ENCODE results near the gene SKP2. TPM values are rescaled to one million over a fixed set of nuclear protein-coding genes. Genes with fewer than 3 reads are reported as not detected.

SKP2 gene
- total and polyA plus RNA-seq, 2 donors from 2014 or later = 3.4 to 10.9 TPM

DNA sequence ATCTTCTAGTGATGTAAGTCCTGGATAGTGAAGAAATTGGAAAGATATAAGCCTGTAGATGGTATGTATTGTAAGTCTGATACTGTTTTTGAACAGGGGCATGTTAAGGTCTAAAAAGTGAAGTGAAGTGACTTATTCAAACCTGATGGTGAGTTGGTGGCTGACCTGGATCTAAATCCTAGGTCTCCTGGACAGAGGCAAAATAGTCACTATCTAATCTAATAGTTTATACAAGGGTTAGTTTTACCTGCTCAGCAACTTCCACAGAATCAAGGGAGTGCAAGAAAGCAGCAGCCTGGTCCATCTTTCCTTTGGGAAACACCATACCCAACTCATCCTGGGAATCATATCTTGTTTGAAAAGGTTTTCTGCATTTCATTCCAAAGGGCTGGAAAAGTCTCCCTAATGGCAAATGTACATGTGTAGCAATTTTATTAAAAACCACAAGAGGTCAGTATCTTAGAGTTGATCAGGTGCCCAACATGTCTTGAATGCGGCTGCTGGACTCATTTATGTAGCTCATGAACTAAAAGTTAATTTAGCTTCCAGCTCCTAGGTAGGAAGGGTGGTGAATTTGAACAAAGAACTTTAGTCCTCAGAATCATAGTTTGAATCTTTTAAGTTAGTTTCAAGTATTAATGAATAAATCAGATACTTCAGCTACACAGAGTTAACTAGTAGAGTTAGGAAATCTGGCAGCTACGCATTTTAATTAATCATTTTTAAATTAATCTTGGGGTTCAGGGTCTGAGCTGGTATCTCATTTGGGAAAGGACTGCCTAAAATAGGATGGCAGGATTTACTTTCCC is 26.0 kb downstream of the SKP2 start:
- intact Hi-C loops (cut with DNase I) = no loop called here
- H3K9ac ChIP-seq (ENCODE audit: low read length in 3 of 3) = no peak overlapping the region
- H3K27ac ChIP-seq (ENCODE audit: low read depth in 2 of 2, low read length in 2 of 2) = no peak overlapping the region
- DNase-seq = peak in 2 of 5 donors; percentile 49 to 55
- peak; percentile 44 for TF ChIP-seq CTCF (IDR thresholded peaks at IDR 0.05; ENCODE audit: borderline replicate concordance, extremely low read depth, insufficient read depth)
- no peak overlapping the region for H3K4me3 ChIP-seq (ENCODE audit: low read length in 3 of 3)
- H3K9me3 ChIP-seq (ENCODE audit: control insufficient read depth in 2 of 3, insufficient read depth in 1 of 3, low read length in 3 of 3) = no peaks in the 10 kb centered on the region
- H3K27me3 ChIP-seq (ENCODE audit: control insufficient read depth, insufficient read depth, low read length) = no peaks in the 10 kb centered on the region
- peak; percentile 30 for FAIRE-seq
- H3K36me3 ChIP-seq (ENCODE audit: control insufficient read depth in 2 of 3, insufficient read depth in 3 of 3, low read length in 3 of 3) = peaks cover 8 to 21% (median 10%) of the 10 kb centered on the region in 3 donors
- H3K4me1 ChIP-seq (ENCODE audit: control insufficient read depth in 2 of 3, insufficient read depth in 2 of 3, low read depth in 1 of 3, low read length in 3 of 3) = no peaks in the 10 kb centered on the region

- no peak overlapping the region for H3K4me3 ChIP-seq (ENCODE audit: low read length in 3 of 3)
- no peak for TF ChIP-seq CTCF (IDR thresholded peaks at IDR 0.05; ENCODE audit: borderline replicate concordance, extremely low read depth, insufficient read depth)
- no peaks in the 10 kb centered on the region for H3K27me3 ChIP-seq (ENCODE audit: control insufficient read depth, insufficient read depth, low read length)
- H3K27ac ChIP-seq (ENCODE audit: low read depth in 2 of 2, low read length in 2 of 2) = no peak overlapping the region
- FAIRE-seq (no peak), DNase-seq (no peak)
- H3K9ac ChIP-seq (ENCODE audit: low read length in 3 of 3) = no peak overlapping the region
- peaks cover 8 to 16% (median 10%) of the 10 kb centered on the region in 3 donors for H3K36me3 ChIP-seq (ENCODE audit: control insufficient read depth in 2 of 3, insufficient read depth in 3 of 3, low read length in 3 of 3)
- intact Hi-C loops (cut with DNase I) = no loop called here
- H3K9me3 ChIP-seq (ENCODE audit: control insufficient read depth in 2 of 3, insufficient read depth in 1 of 3, low read length in 3 of 3) = no peaks in the 10 kb centered on the region
- H3K4me1 ChIP-seq (ENCODE audit: control insufficient read depth in 2 of 3, insufficient read depth in 2 of 3, low read depth in 1 of 3, low read length in 3 of 3) = no peaks in the 10 kb centered on the region
Observed at GRCh38 chr5:36178524-36178890, 26.6 kb downstream of the SKP2 start.

DNA sequence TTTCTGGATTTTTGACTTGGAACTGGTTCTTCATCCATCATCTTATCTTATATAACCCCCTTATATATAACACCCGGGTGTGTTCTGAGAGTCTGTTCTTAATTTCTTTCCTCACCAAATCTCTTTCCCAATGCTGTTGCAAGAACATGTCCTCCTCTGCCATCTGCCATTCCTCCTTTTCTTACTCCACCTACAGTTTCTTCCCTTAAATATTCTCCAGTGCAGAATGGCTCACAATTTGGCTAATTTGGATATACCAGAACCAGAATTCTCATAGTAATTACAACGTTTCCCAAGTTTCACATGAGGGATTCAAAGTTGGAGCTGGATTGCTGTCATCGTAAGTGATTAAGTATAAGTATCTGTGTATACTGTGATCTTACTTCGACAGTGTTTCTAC is 28.0 kb downstream of the SKP2 start:
- intact Hi-C loops (cut with DNase I) = no loop called here
- no peaks in the 10 kb centered on the region for H3K27me3 ChIP-seq (ENCODE audit: control insufficient read depth, insufficient read depth, low read length)
- FAIRE-seq = no peak
- no peak for TF ChIP-seq CTCF (IDR thresholded peaks at IDR 0.05; ENCODE audit: borderline replicate concordance, extremely low read depth, insufficient read depth)
- H3K27ac ChIP-seq (ENCODE audit: low read depth in 2 of 2, low read length in 2 of 2) = no peak overlapping the region
- no peak overlapping the region for H3K4me3 ChIP-seq (ENCODE audit: low read length in 3 of 3)
- H3K4me1 ChIP-seq (ENCODE audit: control insufficient read depth in 2 of 3, insufficient read depth in 2 of 3, low read depth in 1 of 3, low read length in 3 of 3) = no peaks in the 10 kb centered on the region
- H3K9ac ChIP-seq (ENCODE audit: low read length in 3 of 3) = no peak overlapping the region
- no peaks in the 10 kb centered on the region for H3K9me3 ChIP-seq (ENCODE audit: control insufficient read depth in 2 of 3, insufficient read depth in 1 of 3, low read length in 3 of 3)
- peaks cover 2 to 16% (median 2%) of the 10 kb centered on the region in 3 donors for H3K36me3 ChIP-seq (ENCODE audit: control insufficient read depth in 2 of 3, insufficient read depth in 3 of 3, low read length in 3 of 3)
- DNase-seq = no peak

Measured in kidney (tissue), 14 donors.